Measurements from ENCODE around the gene ZBTB7A. TPM values are rescaled to one million over a fixed set of nuclear protein-coding genes. Genes with fewer than 3 reads are reported as not detected.
"Not testable (repeated sequence)": the region's sequence is repeated elsewhere in the genome, so short reads cannot be mapped to it uniquely, and the experiment has no call there.

Gene ZBTB7A
- total RNA-seq, 4 donors from 2014 or later, result 138 to 162 (median 152) TPM

DNA sequence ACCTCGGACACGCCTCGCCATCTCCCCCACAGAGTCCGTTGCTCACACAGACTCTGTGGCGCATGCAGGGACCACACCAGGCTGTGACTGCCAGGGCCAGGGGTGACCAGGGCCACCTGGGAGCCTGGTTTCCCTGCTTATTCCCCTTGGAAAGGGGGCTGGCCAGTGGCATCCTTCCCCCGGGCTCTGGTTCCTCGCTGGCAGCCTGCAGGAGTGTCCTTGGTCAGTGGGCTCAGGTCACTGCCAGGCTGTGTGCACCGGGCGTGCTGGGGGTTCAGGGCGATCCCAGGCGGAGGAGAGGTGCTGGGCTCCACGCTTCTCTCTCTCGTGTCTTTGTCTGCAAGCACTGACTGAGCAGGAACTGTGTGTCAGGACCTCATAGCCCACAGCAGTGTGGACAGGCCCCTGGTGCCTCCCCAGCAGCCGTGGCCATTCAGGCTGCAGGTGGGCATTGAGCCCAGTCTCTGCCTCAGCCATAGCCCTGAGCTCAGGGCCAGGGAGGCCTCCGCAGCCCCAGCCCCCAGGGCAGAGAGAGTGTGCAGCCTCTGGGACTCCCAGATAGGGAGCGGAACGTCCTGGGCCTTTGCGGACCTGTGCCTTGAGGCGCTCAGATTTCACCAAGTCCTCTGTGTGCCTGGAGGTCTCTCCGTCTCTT, 52.7 kb downstream of the ZBTB7A start:
- no peak overlapping the region for H3K4me3 ChIP-seq (ENCODE audit: low read depth, poor library complexity, severe bottlenecking)
- no peak for TF ChIP-seq POLR2A (IDR thresholded peaks at IDR 0.05)
- TF ChIP-seq, protein P1, sequence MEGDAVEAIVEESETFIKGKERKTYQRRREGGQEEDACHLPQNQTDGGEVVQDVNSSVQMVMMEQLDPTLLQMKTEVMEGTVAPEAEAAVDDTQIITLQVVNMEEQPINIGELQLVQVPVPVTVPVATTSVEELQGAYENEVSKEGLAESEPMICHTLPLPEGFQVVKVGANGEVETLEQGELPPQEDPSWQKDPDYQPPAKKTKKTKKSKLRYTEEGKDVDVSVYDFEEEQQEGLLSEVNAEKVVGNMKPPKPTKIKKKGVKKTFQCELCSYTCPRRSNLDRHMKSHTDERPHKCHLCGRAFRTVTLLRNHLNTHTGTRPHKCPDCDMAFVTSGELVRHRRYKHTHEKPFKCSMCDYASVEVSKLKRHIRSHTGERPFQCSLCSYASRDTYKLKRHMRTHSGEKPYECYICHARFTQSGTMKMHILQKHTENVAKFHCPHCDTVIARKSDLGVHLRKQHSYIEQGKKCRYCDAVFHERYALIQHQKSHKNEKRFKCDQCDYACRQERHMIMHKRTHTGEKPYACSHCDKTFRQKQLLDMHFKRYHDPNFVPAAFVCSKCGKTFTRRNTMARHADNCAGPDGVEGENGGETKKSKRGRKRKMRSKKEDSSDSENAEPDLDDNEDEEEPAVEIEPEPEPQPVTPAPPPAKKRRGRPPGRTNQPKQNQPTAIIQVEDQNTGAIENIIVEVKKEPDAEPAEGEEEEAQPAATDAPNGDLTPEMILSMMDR (IDR thresholded peaks at IDR 0.05), result no peak
- DNase-seq (ENCODE audit: low spot score in 2 of 2), result no peak
- intact Hi-C loops (cut with DNase I; ENCODE audit: low total_unique reads), result no loop called here
- WGBS, 2 donors, result 88 to 94% methylated on average over 12 to 19 of the region's 20 CpGs

DNA sequence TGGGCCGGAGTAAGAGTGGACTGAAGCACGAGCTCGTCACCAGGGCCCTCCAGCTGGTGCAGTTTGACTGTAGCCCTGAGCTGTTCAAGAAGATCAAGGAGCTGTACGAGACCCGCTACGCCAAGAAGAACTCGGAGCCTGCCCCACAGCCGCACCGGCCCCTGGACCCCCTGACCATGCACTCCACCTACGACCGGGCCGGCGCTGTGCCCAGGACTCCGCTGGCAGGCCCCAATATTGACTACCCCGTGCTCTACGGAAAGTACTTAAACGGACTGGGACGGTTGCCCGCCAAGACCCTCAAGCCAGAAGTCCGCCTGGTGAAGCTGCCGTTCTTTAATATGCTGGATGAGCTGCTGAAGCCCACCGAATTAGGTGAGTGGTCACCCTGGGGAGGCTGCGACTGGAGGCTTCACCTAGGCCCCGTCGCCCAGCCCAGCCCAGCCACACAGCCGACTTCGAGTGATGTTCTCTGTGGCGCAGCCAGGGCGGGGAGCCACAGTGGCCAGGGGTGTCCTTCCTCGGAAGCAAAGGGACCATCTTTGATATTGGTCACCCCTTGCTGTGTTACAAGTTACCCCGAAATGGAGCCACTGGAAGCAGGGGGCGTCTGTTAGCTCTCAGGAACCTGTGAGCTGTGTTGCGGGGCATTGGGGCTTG, 53.6 kb downstream of the ZBTB7A start:
- H3K4me3 ChIP-seq (ENCODE audit: low read depth, poor library complexity, severe bottlenecking), result no peak overlapping the region
- no peak for DNase-seq (ENCODE audit: low spot score in 2 of 2)
- intact Hi-C loops (cut with DNase I; ENCODE audit: low total_unique reads), result no loop called here
- no peak for TF ChIP-seq POLR2A (IDR thresholded peaks at IDR 0.05)
- TF ChIP-seq, protein P1 (IDR thresholded peaks at IDR 0.05), result no peak
- 93% methylated on average over 32 to 33 of the region's 33 CpGs for WGBS, 2 donors

DNA sequence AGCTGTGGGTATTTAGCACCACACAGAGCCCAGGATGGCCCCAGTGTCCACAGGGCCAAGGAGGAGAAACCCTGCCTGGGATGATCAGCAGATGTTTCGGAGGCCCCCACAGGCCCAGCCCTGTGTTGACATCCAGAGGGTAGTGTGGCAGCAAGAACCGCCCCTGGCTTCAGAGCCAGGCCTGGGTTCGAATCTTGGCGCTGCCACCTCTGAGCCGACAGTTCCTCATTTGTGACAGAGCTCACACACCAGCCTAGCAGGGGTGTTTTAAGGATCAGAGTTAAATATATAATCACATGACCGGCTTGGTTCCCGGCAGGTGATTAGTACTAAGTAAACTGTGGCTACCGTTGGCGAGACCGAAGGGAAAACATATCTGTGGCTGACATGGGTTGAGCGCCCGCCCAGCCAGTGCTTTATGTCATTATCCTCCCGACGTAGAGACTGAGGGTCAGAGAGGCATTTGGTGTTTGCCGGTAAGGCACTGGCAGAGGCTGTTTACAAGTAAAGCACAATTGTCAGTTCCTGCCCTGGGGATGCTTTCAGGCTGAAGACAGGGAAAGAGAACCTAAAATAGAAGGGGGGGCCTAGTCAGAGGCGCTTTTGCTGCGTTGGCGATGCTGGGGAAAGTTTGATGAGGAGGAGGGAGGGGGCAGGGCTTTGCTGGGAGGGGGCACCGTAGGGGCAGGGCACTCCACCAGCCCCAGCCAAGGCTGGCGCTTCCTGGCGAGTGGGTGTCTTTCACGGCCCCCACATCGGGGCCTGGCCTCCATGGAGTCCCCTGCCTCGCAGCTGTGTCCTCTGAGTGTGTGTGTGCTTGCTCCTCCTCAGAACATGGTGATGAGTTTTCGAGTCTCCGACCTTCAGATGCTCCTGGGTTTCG, 54.4 kb downstream of the ZBTB7A start:
- 84 to 88% methylated on average over 27 of the region's 27 CpGs for WGBS, 2 donors
- intact Hi-C loops (cut with DNase I; ENCODE audit: low total_unique reads), result no loop called here
- H3K4me3 ChIP-seq (ENCODE audit: low read depth, poor library complexity, severe bottlenecking), result no peak overlapping the region
- TF ChIP-seq, protein P1 (IDR thresholded peaks at IDR 0.05), result no peak
- no peak for TF ChIP-seq POLR2A (IDR thresholded peaks at IDR 0.05)
- DNase-seq (ENCODE audit: low spot score in 2 of 2), result no peak

DNA sequence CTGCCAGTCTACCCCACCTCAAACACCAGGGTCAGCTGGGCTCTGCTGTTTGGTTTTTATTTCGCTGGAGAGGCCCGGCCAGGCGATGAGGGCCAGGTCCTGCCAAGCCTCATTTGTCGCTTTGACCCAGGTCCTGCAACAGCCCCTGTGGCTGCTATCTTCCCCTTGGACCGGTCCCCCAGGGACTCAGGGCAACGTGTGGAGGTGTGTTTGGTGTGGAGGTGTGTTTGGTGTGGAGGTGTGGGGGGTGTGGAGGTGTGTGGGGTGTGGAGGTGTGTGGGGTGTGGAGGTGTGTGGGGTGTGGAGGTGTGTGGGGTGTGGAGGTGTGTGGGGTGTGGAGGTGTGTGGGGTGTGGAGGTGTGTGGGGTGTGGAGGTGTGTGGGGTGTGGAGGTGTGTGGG, 55.3 kb downstream of the ZBTB7A start:
- DNase-seq (ENCODE audit: low spot score in 2 of 2); H3K4me3 ChIP-seq (ENCODE audit: low read depth, poor library complexity, severe bottlenecking); intact Hi-C loops (cut with DNase I; ENCODE audit: low total_unique reads): not testable (repeated sequence)
- 70 to 81% methylated on average over 6 of the region's 6 CpGs for WGBS, 2 donors

DNA sequence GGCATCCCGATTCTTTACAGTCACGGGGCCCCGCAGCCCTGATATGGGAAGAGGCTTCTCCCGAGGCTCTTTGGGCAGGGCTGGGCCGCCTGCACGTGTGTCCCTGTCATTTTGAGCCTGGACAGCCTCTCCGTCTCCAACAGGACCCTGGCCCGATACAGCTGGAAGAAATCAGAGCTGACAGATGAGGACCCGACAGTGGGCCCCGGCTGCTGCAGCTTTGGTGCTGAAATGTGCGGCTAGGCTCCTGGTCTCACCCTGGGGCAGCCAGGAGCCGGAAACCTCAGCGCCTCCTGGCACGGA, 55.9 kb downstream of the ZBTB7A start:
- WGBS, 2 donors, result 63 to 71% methylated on average over 14 of the region's 14 CpGs
- no peak for DNase-seq (ENCODE audit: low spot score in 2 of 2)
- H3K4me3 ChIP-seq (ENCODE audit: low read depth, poor library complexity, severe bottlenecking), result no peak overlapping the region
- TF ChIP-seq, protein P1 (IDR thresholded peaks at IDR 0.05), result no peak
- no peak for TF ChIP-seq POLR2A (IDR thresholded peaks at IDR 0.05)
- intact Hi-C loops (cut with DNase I; ENCODE audit: low total_unique reads), result no loop called here
